H1 (cell line): ENCODE results near the gene RBL1. TPM values are rescaled to one million over a fixed set of nuclear protein-coding genes. Genes with fewer than 3 reads are reported as not detected.

Experiments used
- CTCF ChIA-PET: fragments of 300-600 bp; sonication (Branson Sonifier 250); formaldehyde crosslinking; loops from one replicate; lab custom pipeline; 2021; ENCODE audit not compliant: partially characterized antibody; lab: Charles Lee
- POLR2A ChIA-PET: fragments of 300-600 bp; sonication (Branson Sonifier 250); formaldehyde crosslinking; loops from one replicate; lab custom pipeline; 2021; ENCODE audit warnings: inconsistent platforms; ENCODE audit not compliant: partially characterized antibody; lab: Charles Lee
- DNase-seq, 2 experiments: peaks; one replicate each; pipeline versions ENCODE4 v3.0.0 to v3.0.0-alpha.2; 2010 to 2022; ENCODE audit warnings: low spot score in 2 of 2, low read depth in 1 of 2, mixed read lengths in 1 of 2
- FAIRE-seq: peaks from 2 replicates; lab custom pipeline; 2011; peaks lifted over from hg19 to GRCh38; lab: Jason Lieb, UNC
- H2AFZ ChIP-seq: 2 replicates; pipeline ENCODE4 v1.8.1; 2012; ENCODE audit warnings: low read length, inconsistent platforms
- H2AK5ac ChIP-seq: 2 replicates; pipeline ENCODE4 v1.6.1; 2013; ENCODE audit warnings: low read depth, low read length
- H2BK120ac ChIP-seq: replicated peaks from 2 replicates; pipeline ENCODE3; 2013; ENCODE audit warnings: low read depth, low read length, inconsistent platforms
- H2BK12ac ChIP-seq: 2 replicates; pipeline ENCODE4 v1.6.1; 2013; ENCODE audit warnings: low read depth, low read length
- H2BK15ac ChIP-seq: 2 replicates; pipeline ENCODE4 v1.6.1; 2013; ENCODE audit warnings: low read length
- H2BK20ac ChIP-seq: 2 replicates; pipeline ENCODE4 v1.6.1; 2013; ENCODE audit warnings: low read length
- H2BK5ac ChIP-seq: 2 replicates; pipeline ENCODE4 v1.6.1; 2013; ENCODE audit warnings: low read depth, low read length
- H3K14ac ChIP-seq: 2 replicates; pipeline ENCODE4 v1.6.1; 2013; ENCODE audit warnings: inconsistent platforms; ENCODE audit not compliant: insufficient read length
- H3K18ac ChIP-seq: 2 replicates; pipeline ENCODE4 v1.6.1; 2013; ENCODE audit warnings: low read length; ENCODE audit errors: extremely low read depth
- H3K23ac ChIP-seq: 2 replicates; pipeline ENCODE4 v1.6.1; 2013; ENCODE audit warnings: inconsistent platforms; ENCODE audit not compliant: insufficient read length
- H3K23me2 ChIP-seq: 2 replicates; pipeline ENCODE4 v1.6.1; 2013; ENCODE audit warnings: low read depth, low read length
- H3K27ac ChIP-seq: 2 replicates; pipeline ENCODE4 v1.6.1; 2011; ENCODE audit warnings: low read depth, low read length, inconsistent platforms
- H3K27me3 ChIP-seq, 4 experiments: replicated peaks in 1 of 4; 1 replicate in 1 of 4; 2 replicates in 3 of 4; pipeline versions ENCODE4 v1.6.1 to v1.8.1; 2011 to 2013; ENCODE audit warnings: low read length in 3 of 4, mild to moderate bottlenecking in 3 of 4, inconsistent platforms in 2 of 4, mixed read lengths in 2 of 4, moderate library complexity in 1 of 4; ENCODE audit not compliant: control insufficient read depth in 3 of 4, insufficient read depth in 3 of 4; ENCODE audit errors: extremely low read depth in 1 of 4
- H3K36me3 ChIP-seq, 4 experiments: 2 replicates each; pipeline versions ENCODE4 v1.6.1 to v1.8.1; 2011 to 2013; ENCODE audit warnings: mild to moderate bottlenecking in 4 of 4, low read length in 3 of 4, moderate library complexity in 2 of 4, control low read depth in 1 of 4, inconsistent platforms in 1 of 4; ENCODE audit not compliant: insufficient read depth in 4 of 4, control insufficient read depth in 2 of 4
- H3K4ac ChIP-seq: replicated peaks from 2 replicates; pipeline ENCODE3; 2013; ENCODE audit warnings: low read length, low read depth, mixed read lengths, inconsistent platforms; ENCODE audit not compliant: insufficient read length
- H3K4me1 ChIP-seq, 4 experiments: replicated peaks in 1 of 4; 1 replicate in 1 of 4; 2 replicates in 3 of 4; pipeline versions ENCODE4 v1.6.1 to v1.8.1; 2011 to 2013; ENCODE audit warnings: low read length in 3 of 4, inconsistent platforms in 2 of 4, mixed read lengths in 1 of 4; ENCODE audit not compliant: insufficient read depth in 4 of 4, control insufficient read depth in 3 of 4
- H3K4me2 ChIP-seq, 2 experiments: 2 replicates each; pipeline versions ENCODE4 v1.6.1 to v1.8.1; 2011 to 2013; ENCODE audit warnings: low read depth in 2 of 2, low read length in 2 of 2, control low read depth in 1 of 2, inconsistent platforms in 1 of 2, mild to moderate bottlenecking in 1 of 2; ENCODE audit not compliant: insufficient read depth in 1 of 2
- H3K4me3 ChIP-seq, 4 experiments: fragments of 200-600, 300-600 bp in 1 of 4; sonication (generic), shearing (Covaris generic), sonication (Bioruptor Twin) in 1 of 4; 2 replicates each; pipeline versions ENCODE4 v1.5.1 to v1.8.1; 2011 to 2016; ENCODE audit warnings: low read length in 4 of 4, low read depth in 3 of 4, control low read depth in 2 of 4, inconsistent platforms in 2 of 4, mild to moderate bottlenecking in 2 of 4, mixed read lengths in 1 of 4, moderate library complexity in 1 of 4; ENCODE audit not compliant: insufficient read depth in 2 of 4; ENCODE audit errors: extremely low read depth in 1 of 4
- H3K56ac ChIP-seq: replicated peaks from 2 replicates; pipeline ENCODE3; 2013; ENCODE audit warnings: low read depth, mild to moderate bottlenecking, mixed read lengths, low read length, inconsistent platforms; ENCODE audit not compliant: insufficient read length
- H3K79me1 ChIP-seq: 2 replicates; pipeline ENCODE4 v1.6.1; 2013; ENCODE audit warnings: low read depth, low read length, control low read depth
- H3K79me2 ChIP-seq, 2 experiments: 2 replicates each; pipeline versions ENCODE4 v1.6.1 to v1.8.1; 2012 to 2013; ENCODE audit warnings: low read length in 2 of 2, mild to moderate bottlenecking in 2 of 2, inconsistent platforms in 1 of 2; ENCODE audit not compliant: insufficient read depth in 2 of 2, control insufficient read depth in 1 of 2
- H3K9ac ChIP-seq, 4 experiments: replicated peaks in 1 of 4; 1 replicate in 1 of 4; 2 replicates in 3 of 4; pipeline versions ENCODE4 v1.6.1 to v1.8.1; 2011 to 2013; ENCODE audit warnings: low read depth in 3 of 4, low read length in 3 of 4, control low read depth in 2 of 4, mild to moderate bottlenecking in 2 of 4, moderate library complexity in 2 of 4, inconsistent platforms in 1 of 4; ENCODE audit errors: extremely low read depth in 1 of 4
- H3K9me3 ChIP-seq, 2 experiments: 2 replicates each; pipeline versions ENCODE4 v1.6.1 to v1.8.1; 2012 to 2013; ENCODE audit warnings: mild to moderate bottlenecking in 2 of 2, moderate library complexity in 2 of 2, control low read depth in 1 of 2, inconsistent platforms in 1 of 2, low read depth in 1 of 2, low read length in 1 of 2, mixed read lengths in 1 of 2; ENCODE audit not compliant: insufficient read depth in 2 of 2
- H4K20me1 ChIP-seq, 2 experiments: replicated peaks in 1 of 2; 2 replicates each; pipeline versions ENCODE3 to v1.8.1; 2011 to 2013; ENCODE audit warnings: inconsistent platforms in 2 of 2, low read length in 2 of 2, mild to moderate bottlenecking in 1 of 2; ENCODE audit not compliant: insufficient read depth in 2 of 2, control insufficient read depth in 1 of 2
- H4K5ac ChIP-seq: 2 replicates; pipeline ENCODE4 v1.6.1; 2013; ENCODE audit warnings: low read length, low read depth, mixed read lengths, inconsistent platforms; ENCODE audit not compliant: insufficient read length
- H4K8ac ChIP-seq: 2 replicates; pipeline ENCODE4 v1.8.0; 2013; ENCODE audit warnings: mild to moderate bottlenecking, moderate library complexity, low read length, inconsistent platforms; ENCODE audit not compliant: insufficient read depth; ENCODE audit errors: extremely low read depth
- H4K91ac ChIP-seq: replicated peaks from 2 replicates; pipeline ENCODE3; 2013; ENCODE audit warnings: low read length, mixed read lengths, inconsistent platforms; ENCODE audit not compliant: insufficient read length
- ASH2L ChIP-seq: fragments of 200-600, 300-600 bp; sonication (generic); IDR thresholded peaks from one replicate; pipeline ENCODE4 v1.7.1; 2017; ENCODE audit warnings: low read length
- BACH1 ChIP-seq: IDR thresholded peaks from 2 replicates; pipeline ENCODE4 v1.6.1; 2012; ENCODE audit warnings: low read length, improper control_type of control experiment
- BRCA1 ChIP-seq: IDR thresholded peaks from 2 replicates; pipeline ENCODE4 v1.6.1; 2012; ENCODE audit warnings: low read depth, low read length, improper control_type of control experiment
- CBX5 ChIP-seq: fragments of 300-800, 300-1000 bp; sonication (generic); IDR thresholded peaks from 2 replicates; pipeline ENCODE4 v1.7.1; 2016; ENCODE audit warnings: antibody characterized with exemption, low read length, low read depth
- EZH2 ChIP-seq: fragments of 200-600 bp; sonication (generic); IDR thresholded peaks from 2 replicates; pipeline ENCODE4 v1.7.1; 2012; ENCODE audit warnings: low read depth, mild to moderate bottlenecking, moderate library complexity, low read length, inconsistent platforms; ENCODE audit not compliant: severe bottlenecking
- GABPA ChIP-seq: IDR thresholded peaks from 2 replicates; pipeline ENCODE4 v1.6.1; 2011; ENCODE audit warnings: mild to moderate bottlenecking, low read length, moderate library complexity, borderline replicate concordance; ENCODE audit not compliant: insufficient read depth
- JUN ChIP-seq: IDR thresholded peaks from 2 replicates; pipeline ENCODE4 v1.6.1; 2011; ENCODE audit warnings: low read depth, mild to moderate bottlenecking, improper control_type of control experiment, low read length
- POU5F1 ChIP-seq: IDR thresholded peaks from 2 replicates; pipeline ENCODE4 v1.6.1; 2011; ENCODE audit warnings: low read depth, mild to moderate bottlenecking, low read length, moderate library complexity
- RBBP5 ChIP-seq: IDR thresholded peaks from 2 replicates; pipeline ENCODE4 v1.7.1; 2012; ENCODE audit warnings: low read depth, mild to moderate bottlenecking, inconsistent platforms, low read length, moderate library complexity, borderline replicate concordance
- RNF2 ChIP-seq: fragments of 200-900, 300-1000 bp; sonication (generic); IDR thresholded peaks from 2 replicates; pipeline ENCODE4 v1.7.1; 2016; ENCODE audit warnings: borderline replicate concordance, low read depth, mild to moderate bottlenecking, antibody characterized with exemption, low read length; ENCODE audit not compliant: poor library complexity, severe bottlenecking; ENCODE audit errors: missing control alignments
- RXRA ChIP-seq: IDR thresholded peaks from 2 replicates; pipeline ENCODE4 v1.6.1; 2011; ENCODE audit warnings: low read depth, mild to moderate bottlenecking, low read length, moderate library complexity; ENCODE audit not compliant: insufficient read depth
- WGBS, 2 experiments: shearing (Covaris generic) in 1 of 2; methylation state at CpG; one replicate each; pipeline versions ENCODE4 v1.1.6 to v1.1.7; 2013 to 2015; ENCODE audit warnings: low lambda C conversion rate in 2 of 2, mixed read lengths in 2 of 2, inconsistent platforms in 1 of 2, low coverage in 1 of 2, missing lambda C conversion rate in 1 of 2; ENCODE audit not compliant: insufficient replicate concordance in 2 of 2, insufficient coverage in 1 of 2, insufficient read length in 1 of 2; ENCODE audit errors: extremely low coverage in 1 of 2, missing lambda C conversion rate in 1 of 2; 5-methylcytosine and 5-hydroxymethylcytosine counted together
- polyA plus RNA-seq, 7 experiments: library from polyadenylated mRNA; depleted of rRNA in 3 of 7; stranded (reverse) in 5 of 7; unstranded in 2 of 7; fragments of >200 nt in 5 of 7; fragments of 200-250 nt in 2 of 7; gene quantifications; 1 replicate in 5 of 7; 2 replicates in 1 of 7; 4 replicates in 1 of 7; pipeline versions ENCODE4 v1.2.1 to v1.2.3, GENCODE V29; 2011 to 2013; ENCODE audit warnings: missing spikeins in 2 of 7, mixed read lengths in 2 of 7
- total RNA-seq: library from RNA; stranded (reverse); fragmentation: NEBNext Ultra II Directional; extraction: Animal tissue kit (Norgen Biotek cat#: 25700); gene quantifications from 2 replicates; pipeline ENCODE4 v1.2.1, GENCODE V29; 2021
- TF ChIP-seq, protein P1 (sequence below), 3 experiments: IDR thresholded peaks; 1 replicate in 2 of 3; 2 replicates in 1 of 3; pipeline versions ENCODE4 v1.5.1 to v1.6.1; 2011; ENCODE audit warnings: low read length in 3 of 3, mild to moderate bottlenecking in 3 of 3, inconsistent platforms in 2 of 3, low read depth in 1 of 3, moderate library complexity in 1 of 3; ENCODE audit not compliant: insufficient read depth in 1 of 3; ENCODE audit errors: control extremely low read depth in 1 of 3

Gene RBL1
- total and polyA plus RNA-seq, 2 of the 8 experiments (the other 6 are each of a cell fraction or from before 2014, with no cell fraction given): 3.2 to 12.3 TPM

DNA sequence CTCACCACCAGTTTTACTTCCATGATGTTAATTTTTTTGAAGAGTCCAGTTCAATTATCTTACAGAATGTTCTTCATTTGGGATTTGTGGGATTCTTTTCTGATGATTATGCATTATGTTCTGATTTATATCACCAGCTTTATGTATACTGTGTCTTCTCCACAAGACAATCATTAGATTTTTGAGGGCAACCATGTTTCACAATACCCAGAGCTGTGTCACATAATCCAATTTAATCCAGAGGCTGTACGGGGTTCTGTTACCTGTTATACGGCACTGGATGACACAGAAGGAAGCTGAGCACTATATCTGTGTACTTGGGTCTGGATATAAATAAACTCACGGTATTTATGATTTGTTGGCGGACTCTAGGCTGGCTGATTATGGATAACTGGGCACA, 41.8 kb upstream of the RBL1 start:
- CTCF ChIA-PET: no interaction called here
- H3K18ac ChIP-seq: no peak overlapping the region
- no peaks in the 10 kb centered on the region for H3K27me3 ChIP-seq
- H4K8ac ChIP-seq: no peak overlapping the region
- H3K56ac ChIP-seq: no peak overlapping the region
- H3K9me3 ChIP-seq: no peaks in the 10 kb centered on the region
- 86% methylated on average over 4 of the region's 4 CpGs; no CpG with 5 or more reads in 1 of the 2 experiments for WGBS, 2 experiments
- no peaks in the 10 kb centered on the region for H3K36me3 ChIP-seq
- no peaks in the 10 kb centered on the region for H3K4me1 ChIP-seq
- H4K91ac ChIP-seq: no peak overlapping the region
- FAIRE-seq (no peak), DNase-seq (no peak)
- no peak overlapping the region for H2BK20ac ChIP-seq
- H2AFZ ChIP-seq: no peak overlapping the region
- POLR2A ChIA-PET: no interaction called here
- H4K5ac ChIP-seq: no peak overlapping the region
- H4K20me1 ChIP-seq: no peaks in the 10 kb centered on the region
- no peak overlapping the region for H2BK120ac ChIP-seq
- H3K79me1 ChIP-seq: no peaks in the 10 kb centered on the region
- H3K4me3 ChIP-seq: no peak overlapping the region
- H3K4me2 ChIP-seq: no peak overlapping the region
- H2AK5ac ChIP-seq: no peak overlapping the region
- no peak overlapping the region for H3K9ac ChIP-seq
- H2BK12ac ChIP-seq: no peak overlapping the region
- H2BK5ac ChIP-seq: no peak overlapping the region
- H3K4ac ChIP-seq: no peak overlapping the region
- no peak overlapping the region for H3K27ac ChIP-seq
- no peak overlapping the region for H3K23ac ChIP-seq
- H2BK15ac ChIP-seq: no peak overlapping the region
- no peak overlapping the region for H3K14ac ChIP-seq
- no peaks in the 10 kb centered on the region for H3K23me2 ChIP-seq
- H3K79me2 ChIP-seq: no peaks in the 10 kb centered on the region
- TF ChIP-seq RXRA: no peak
- no peak for TF ChIP-seq BACH1
- TF ChIP-seq BRCA1: no peak
- TF ChIP-seq, protein P1, sequence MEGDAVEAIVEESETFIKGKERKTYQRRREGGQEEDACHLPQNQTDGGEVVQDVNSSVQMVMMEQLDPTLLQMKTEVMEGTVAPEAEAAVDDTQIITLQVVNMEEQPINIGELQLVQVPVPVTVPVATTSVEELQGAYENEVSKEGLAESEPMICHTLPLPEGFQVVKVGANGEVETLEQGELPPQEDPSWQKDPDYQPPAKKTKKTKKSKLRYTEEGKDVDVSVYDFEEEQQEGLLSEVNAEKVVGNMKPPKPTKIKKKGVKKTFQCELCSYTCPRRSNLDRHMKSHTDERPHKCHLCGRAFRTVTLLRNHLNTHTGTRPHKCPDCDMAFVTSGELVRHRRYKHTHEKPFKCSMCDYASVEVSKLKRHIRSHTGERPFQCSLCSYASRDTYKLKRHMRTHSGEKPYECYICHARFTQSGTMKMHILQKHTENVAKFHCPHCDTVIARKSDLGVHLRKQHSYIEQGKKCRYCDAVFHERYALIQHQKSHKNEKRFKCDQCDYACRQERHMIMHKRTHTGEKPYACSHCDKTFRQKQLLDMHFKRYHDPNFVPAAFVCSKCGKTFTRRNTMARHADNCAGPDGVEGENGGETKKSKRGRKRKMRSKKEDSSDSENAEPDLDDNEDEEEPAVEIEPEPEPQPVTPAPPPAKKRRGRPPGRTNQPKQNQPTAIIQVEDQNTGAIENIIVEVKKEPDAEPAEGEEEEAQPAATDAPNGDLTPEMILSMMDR (IDR thresholded peaks at IDR 0.05; ENCODE audit: control extremely low read depth in 1 of 3, insufficient read depth in 1 of 3, low read depth in 1 of 3, low read length in 3 of 3): no peak
- TF ChIP-seq RNF2: no peak
- no peak for TF ChIP-seq GABPA
- no peak for TF ChIP-seq EZH2
- TF ChIP-seq ASH2L: no peak
- no peak for TF ChIP-seq RBBP5
- no peak for TF ChIP-seq CBX5
- TF ChIP-seq POU5F1: no peak
- no peak for TF ChIP-seq JUN
